BLaER1 (cell line): ENCODE results near the gene GJA3.
"Not testable (repeated sequence)": the region's sequence is repeated elsewhere in the genome, so short reads cannot be mapped to it uniquely, and the experiment has no call there.

Experiments used
- H3K27ac ChIP-seq: shearing (Covaris generic); formaldehyde crosslinking; 2 replicates; pipeline ENCODE4 v1.8.1; 2022
- H3K27me3 ChIP-seq: shearing (Covaris generic); formaldehyde crosslinking; 2 replicates; pipeline ENCODE4 v1.8.1; 2022
- H3K36me3 ChIP-seq: shearing (Covaris generic); formaldehyde crosslinking; 2 replicates; pipeline ENCODE4 v1.8.1; 2022
- H3K4me1 ChIP-seq: shearing (Covaris generic); formaldehyde crosslinking; 2 replicates; pipeline ENCODE4 v1.8.1; 2022
- H3K4me2 ChIP-seq: shearing (Covaris generic); formaldehyde crosslinking; 2 replicates; pipeline ENCODE4 v1.8.1; 2022
- H3K4me3 ChIP-seq: shearing (Covaris generic); formaldehyde crosslinking; 2 replicates; pipeline ENCODE4 v1.8.1; 2022
- H3K9ac ChIP-seq: shearing (Covaris generic); formaldehyde crosslinking; 2 replicates; pipeline ENCODE4 v1.8.1; 2022
- H3K9me3 ChIP-seq: shearing (Covaris generic); formaldehyde crosslinking; 2 replicates; pipeline ENCODE4 v1.8.1; 2022
- H4K20me1 ChIP-seq: shearing (Covaris generic); formaldehyde crosslinking; 2 replicates; pipeline ENCODE4 v1.8.1; 2022
- Cebpa-rat ChIP-seq: shearing (Covaris generic); IDR thresholded peaks from 2 replicates; pipeline ENCODE4 v1.8.1; 2022

Gene GJA3

DNA sequence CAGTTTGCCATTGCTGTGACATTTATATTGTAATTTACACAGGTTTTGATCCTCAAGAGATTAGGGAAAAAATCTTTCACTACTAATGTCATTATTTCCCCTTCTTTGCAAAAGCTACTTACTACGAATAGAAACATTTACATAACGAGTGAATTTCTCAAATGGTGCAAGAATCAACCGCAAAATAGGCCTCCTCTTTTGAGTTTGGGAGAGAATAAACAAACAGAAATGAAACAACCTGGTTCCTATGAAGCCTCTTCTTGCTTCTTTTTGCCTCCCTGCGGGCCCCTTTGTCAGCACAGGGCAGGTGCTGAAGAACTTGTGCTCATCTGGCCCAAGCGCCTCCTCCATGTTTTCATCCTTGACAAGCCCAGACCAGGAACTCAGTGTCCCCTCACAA lies 10.1 kb upstream of the GJA3 start:
- Histone ChIP-seq H3K36me3 (no peaks in the 10 kb centered on the region), H3K4me1 (peaks cover 21% of the 10 kb centered on the region), H3K27me3 (peaks cover 27% of the 10 kb centered on the region), H3K27ac (no peak overlapping the region), H3K9me3 (no peaks in the 10 kb centered on the region), H3K4me2 (no peak overlapping the region), H4K20me1 (no peaks in the 10 kb centered on the region), H3K9ac (no peak overlapping the region), H3K4me3 (no peak overlapping the region)
- no peak for TF ChIP-seq Cebpa-rat

DNA sequence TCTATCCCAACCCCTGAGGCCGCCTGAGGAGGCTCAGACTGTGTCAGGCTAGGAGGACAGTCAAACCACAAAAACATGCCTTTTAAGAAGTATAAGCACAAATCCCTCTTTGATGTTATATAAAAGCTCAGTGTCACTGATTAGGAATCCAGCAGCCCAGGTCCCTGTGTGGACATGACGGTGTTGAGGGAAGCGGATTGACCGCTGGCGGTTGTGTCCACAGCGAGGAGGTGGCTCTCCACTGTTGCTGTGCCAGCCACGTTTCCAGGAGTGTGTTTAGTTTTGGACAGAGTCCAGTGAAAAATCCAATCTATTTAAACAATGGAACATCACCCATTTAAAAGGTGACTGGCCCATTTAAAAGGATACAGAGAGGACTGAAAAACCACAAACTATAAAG lies 7.5 kb upstream of the GJA3 start:
- TF ChIP-seq Cebpa-rat = no peak
- Histone ChIP-seq H3K27ac (no peak overlapping the region), H3K4me2 (no peak overlapping the region), H3K9me3 (no peaks in the 10 kb centered on the region), H3K4me3 (no peak overlapping the region), H3K4me1 (peaks cover 10% of the 10 kb centered on the region), H3K9ac (no peak overlapping the region), H4K20me1 (no peaks in the 10 kb centered on the region), H3K27me3 (peaks cover 2% of the 10 kb centered on the region), H3K36me3 (no peaks in the 10 kb centered on the region)

DNA sequence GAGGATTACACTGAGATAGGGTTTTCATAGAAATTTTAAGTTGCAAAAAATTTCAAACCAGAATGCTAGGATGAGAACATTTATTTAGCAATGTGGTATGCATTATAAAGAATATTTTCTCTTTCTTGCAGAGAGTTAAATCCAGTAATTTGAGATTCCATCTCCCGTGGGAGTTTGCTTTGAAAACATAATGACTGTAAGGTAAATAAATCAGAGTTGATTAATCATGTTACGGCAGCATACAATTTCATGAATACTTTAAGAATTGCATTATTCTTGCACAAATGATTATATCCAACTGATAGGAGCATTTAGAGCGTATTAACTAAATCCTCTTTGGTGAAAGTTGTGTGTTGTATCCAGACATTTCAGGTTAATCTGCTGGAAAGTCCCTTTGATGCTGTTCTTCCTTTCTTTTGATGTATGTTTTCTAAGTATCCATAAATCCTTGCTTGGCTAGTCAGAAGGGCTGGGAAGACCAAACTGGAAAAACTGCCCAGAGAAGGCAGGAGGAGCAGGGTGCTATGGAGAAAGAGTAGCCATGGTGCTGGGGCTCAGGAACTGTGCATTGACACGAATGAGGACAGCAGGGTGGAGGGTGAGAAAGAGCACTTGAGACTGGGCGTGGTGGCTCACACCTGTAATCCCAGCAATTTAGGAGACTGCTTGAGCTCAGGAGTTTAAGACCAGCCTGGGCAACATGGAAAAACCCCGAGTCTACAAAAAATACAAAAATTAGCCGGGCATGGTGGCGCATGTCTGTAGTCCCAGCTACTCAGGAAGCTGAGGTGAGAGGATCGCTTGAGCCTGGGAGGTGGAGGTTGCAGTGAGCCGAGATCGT lies 4.8 kb upstream of the GJA3 start:
- Histone ChIP-seq H3K4me2 (no peak overlapping the region), H3K4me1 (peaks cover 15% of the 10 kb centered on the region), H3K9ac (no peak overlapping the region), H3K27me3 (peaks cover 25% of the 10 kb centered on the region), H3K36me3 (no peaks in the 10 kb centered on the region), H3K4me3 (no peak overlapping the region), H3K27ac (no peak overlapping the region), H4K20me1 (peaks cover 12% of the 10 kb centered on the region), H3K9me3 (no peaks in the 10 kb centered on the region)
- no peak for TF ChIP-seq Cebpa-rat

DNA sequence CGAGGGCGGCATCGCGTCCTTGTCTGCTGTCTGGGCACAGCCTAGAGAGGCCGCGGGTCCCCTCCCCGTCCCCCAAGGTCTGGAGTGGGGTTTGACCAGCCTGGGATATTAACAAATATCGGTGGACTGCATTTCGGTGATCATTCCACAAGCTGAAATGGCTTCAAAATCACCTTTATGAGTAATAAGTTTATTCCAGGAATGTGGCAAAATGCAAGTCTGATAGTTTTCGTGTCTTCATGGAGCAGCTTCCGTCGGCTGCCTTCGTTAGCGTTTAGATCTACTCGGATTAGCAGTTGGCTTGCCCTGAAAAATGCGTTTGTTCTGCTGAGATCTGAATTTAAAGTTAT lies 1.1 kb upstream of the GJA3 start:
- Histone ChIP-seq H3K4me2 (peak overlapping the region; percentile 88), H3K4me3 (peak overlapping the region; percentile 64), H3K4me1 (peaks cover 25% of the 10 kb centered on the region), H4K20me1 (peaks cover 36% of the 10 kb centered on the region), H3K27me3 (peaks cover 60% of the 10 kb centered on the region), H3K9ac (no peak overlapping the region), H3K36me3 (no peaks in the 10 kb centered on the region), H3K9me3 (no peaks in the 10 kb centered on the region), H3K27ac (no peak overlapping the region)
- TF ChIP-seq Cebpa-rat = no peak

DNA sequence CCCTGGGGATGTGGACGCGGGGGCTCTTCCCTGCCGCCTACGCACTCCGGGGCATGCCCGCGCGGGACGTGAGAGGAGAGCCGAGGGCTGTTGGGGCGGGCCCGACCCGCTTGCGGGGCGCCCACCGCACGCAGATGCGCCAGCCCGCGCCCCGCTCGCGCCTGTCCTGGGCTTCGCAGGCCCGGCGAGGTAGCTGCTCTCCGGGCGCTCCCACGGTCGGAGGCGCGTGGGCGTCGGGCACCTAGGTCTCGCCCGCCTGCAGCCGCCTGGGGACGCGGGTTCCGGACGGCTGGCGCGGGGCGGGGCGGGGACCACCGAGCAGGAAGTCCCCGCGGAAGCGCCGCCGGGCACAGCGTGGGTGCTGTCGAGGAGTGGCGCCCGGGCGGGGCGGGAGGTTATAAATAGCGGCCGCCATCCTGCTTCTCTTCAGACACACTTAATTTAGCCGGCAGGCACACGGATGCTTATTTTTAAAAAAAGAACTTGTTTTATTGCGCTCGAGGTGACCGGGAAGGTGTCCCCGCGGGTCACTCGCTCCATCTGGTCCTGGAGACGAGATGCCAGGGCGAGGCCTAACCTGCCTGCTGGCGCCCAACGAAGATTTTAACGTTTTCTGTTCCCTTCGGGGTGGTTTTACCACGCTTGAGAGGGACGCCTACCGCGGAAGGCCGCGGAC lies 561 bp upstream of the GJA3 start:
- Histone ChIP-seq H3K4me1 (peaks cover 30% of the 10 kb centered on the region), H3K4me2 (peak overlapping the region; percentile 88), H4K20me1 (peaks cover 36% of the 10 kb centered on the region), H3K27ac (no peak overlapping the region), H3K27me3 (peaks cover 60% of the 10 kb centered on the region), H3K9ac (0 out of 2 replicates have a peak overlapping the region, but pooled peaks have one; percentile 5), H3K36me3 (no peaks in the 10 kb centered on the region), H3K9me3 (no peaks in the 10 kb centered on the region), H3K4me3 (peak overlapping the region; percentile 64)
- no peak for TF ChIP-seq Cebpa-rat

DNA sequence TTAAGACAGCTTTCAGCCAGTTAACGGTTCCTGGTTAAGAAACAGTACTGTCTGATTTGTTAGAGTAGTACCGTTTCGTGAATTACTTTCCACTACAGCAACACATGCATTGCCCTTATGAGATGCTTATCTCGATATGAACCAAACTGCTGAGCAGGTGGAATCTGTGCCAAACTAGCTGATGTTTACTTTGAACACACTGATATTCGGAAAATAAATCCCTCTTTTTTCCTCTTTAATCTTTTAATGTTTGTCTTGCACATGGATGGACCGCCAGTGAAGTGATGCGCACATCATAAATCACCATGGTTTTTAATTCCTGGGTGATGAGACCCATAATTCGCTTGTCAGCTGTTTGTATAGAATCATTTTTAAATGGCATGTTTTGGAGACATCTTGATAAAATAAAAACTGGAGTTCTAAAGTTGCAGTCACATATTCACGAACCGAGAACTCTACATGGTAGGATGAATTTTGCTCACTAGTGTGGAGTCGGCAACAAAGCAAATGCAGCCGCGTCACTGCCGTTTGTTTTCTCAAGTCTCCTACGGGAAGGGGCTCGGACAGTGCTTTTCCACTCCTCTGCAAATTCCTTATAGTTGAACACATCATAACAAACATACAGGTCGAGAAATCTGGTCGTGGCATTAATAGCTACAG lies 1.1 kb downstream of the GJA3 start:
- H3K4me3 ChIP-seq = no peak overlapping the region

DNA sequence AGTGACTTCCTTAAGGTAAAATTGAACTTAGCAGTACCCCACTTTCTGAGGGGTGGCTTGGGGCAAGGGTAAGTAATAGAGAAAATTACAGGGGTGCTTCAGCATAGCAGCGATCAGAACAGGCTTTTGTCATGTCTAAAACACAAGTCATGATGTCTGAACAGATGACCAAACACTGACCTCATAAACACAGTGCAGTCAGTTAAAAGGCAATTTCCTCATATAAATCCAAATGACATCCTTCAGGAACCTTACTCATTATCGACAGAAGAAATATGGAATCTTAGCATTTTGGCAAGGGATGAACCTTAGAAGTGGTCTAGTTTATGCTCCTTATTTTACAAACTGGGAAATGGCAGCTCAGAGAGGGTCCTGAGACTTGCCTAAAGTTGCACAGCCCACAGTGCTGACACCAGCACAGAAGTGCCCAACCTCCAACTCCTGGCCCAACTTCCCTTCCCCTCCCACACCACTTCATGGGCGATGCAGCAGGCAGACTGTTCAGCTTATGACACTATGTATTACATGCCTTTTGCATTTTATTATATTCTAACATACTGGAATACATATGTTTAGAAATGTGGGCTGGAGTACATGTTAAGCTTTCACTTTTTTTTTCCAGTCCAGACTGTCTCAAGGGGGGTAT lies 3.6 kb downstream of the GJA3 start:
- Histone ChIP-seq H3K4me1 (peaks cover 35% of the 10 kb centered on the region), H3K9ac (no peak overlapping the region), H3K4me3 (no peak overlapping the region), H3K27me3 (peaks cover 52% of the 10 kb centered on the region), H3K4me2 (peak overlapping the region; percentile 45), H3K36me3 (no peaks in the 10 kb centered on the region), H4K20me1 (peaks cover 36% of the 10 kb centered on the region), H3K27ac (no peak overlapping the region), H3K9me3 (no peaks in the 10 kb centered on the region)
- no peak for TF ChIP-seq Cebpa-rat

More for the DNA sequence above, 1.1 kb downstream of the GJA3 start:
- Histone ChIP-seq H4K20me1 (peaks cover 36% of the 10 kb centered on the region), H3K9ac (no peak overlapping the region), H3K9me3 (no peaks in the 10 kb centered on the region), H3K27me3 (peaks cover 60% of the 10 kb centered on the region), H3K27ac (no peak overlapping the region), H3K4me2 (peak overlapping the region; percentile 88; the same call in 1 of the 2 replicates), H3K36me3 (no peaks in the 10 kb centered on the region), H3K4me1 (peaks cover 35% of the 10 kb centered on the region)
- TF ChIP-seq Cebpa-rat = no peak

DNA sequence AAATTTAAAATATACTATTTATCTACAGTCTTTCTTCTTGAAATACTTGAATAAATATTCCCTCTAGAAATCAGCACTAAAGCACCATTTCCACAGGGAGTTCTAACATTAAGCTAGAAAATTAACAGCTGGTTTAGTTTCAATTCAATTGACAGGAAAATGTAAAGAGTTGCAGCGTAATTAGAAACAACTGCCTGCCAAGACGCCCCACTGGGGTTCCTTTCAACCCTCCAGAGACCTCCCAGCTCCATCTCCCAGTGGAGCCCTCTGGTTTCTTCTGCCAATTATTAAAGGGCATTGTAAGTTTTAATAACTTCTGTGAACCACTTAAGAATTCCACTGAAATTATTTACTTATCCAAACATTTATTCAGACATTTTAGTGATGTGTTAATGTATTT lies 4.2 kb downstream of the GJA3 start:
- H3K27me3 ChIP-seq = peaks cover 46% of the 10 kb centered on the region
- no peaks in the 10 kb centered on the region for H3K36me3 ChIP-seq
- H3K4me3 ChIP-seq = no peak overlapping the region
- no peak overlapping the region for H3K9ac ChIP-seq
- H3K27ac ChIP-seq = no peak overlapping the region
- no peaks in the 10 kb centered on the region for H3K9me3 ChIP-seq
- H4K20me1 ChIP-seq = peaks cover 34% of the 10 kb centered on the region
- peaks cover 31% of the 10 kb centered on the region for H3K4me1 ChIP-seq
- peak overlapping the region; percentile 45 for H3K4me2 ChIP-seq
- no peak for TF ChIP-seq Cebpa-rat

DNA sequence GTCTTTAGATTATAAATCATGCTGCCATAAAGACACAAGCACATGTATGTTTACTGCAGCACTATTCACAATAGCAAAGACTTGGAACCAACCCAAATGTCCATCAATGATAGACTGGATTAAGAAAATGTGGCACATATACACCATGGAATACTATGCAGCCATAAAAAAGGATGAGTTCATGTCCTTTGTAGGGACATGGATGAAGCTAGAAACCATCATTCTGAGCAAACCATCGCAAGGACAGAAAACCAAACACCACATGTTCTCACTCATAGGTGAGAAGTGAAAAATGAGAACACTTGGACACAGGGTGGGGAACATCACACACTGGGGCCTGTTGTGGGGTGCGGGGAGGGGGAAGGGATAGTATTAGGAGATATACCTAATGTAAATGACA lies 7.6 kb downstream of the GJA3 start:
- not testable (repeated sequence) for H3K9ac ChIP-seq, H3K4me2 ChIP-seq, H3K9me3 ChIP-seq, H4K20me1 ChIP-seq, H3K27ac ChIP-seq, H3K36me3 ChIP-seq, H3K4me3 ChIP-seq
- H3K4me1 ChIP-seq = peaks cover 16% of the 10 kb centered on the region
- H3K27me3 ChIP-seq = peaks cover 12% of the 10 kb centered on the region
